Activated T-cell treated with anti-CD3 and anti-CD28 coated beads, Interleukin-2, amount 50 U/mL, for 1 hour (primary cell): ENCODE data around the gene TRIM34.
"Not testable (repeated sequence)": the region's sequence is repeated elsewhere in the genome, so short reads cannot be mapped to it uniquely, and the experiment has no call there.

Source experiments
- DNase-seq: peaks from one replicate; pipeline ENCODE4 v3.0.0-alpha.2; 2020

Gene TRIM34

GRCh38 chr11:5621580-5621979 lies 3.2 kb upstream of the TRIM34 start:
- no peak for DNase-seq

GRCh38 chr11:5622802-5623201 lies 2.0 kb upstream of the TRIM34 start:
- DNase-seq, result no peak

GRCh38 chr11:5625281-5625680 lies 480 bp downstream of the TRIM34 start:
- DNase-seq, result no peak

GRCh38 chr11:5626196-5626595 lies 1.4 kb downstream of the TRIM34 start:
- DNase-seq, result no peak

- DNase-seq, result no peak
Measured at GRCh38 chr11:5631417-5631816, 6.6 kb downstream of the TRIM34 start.

GRCh38 chr11:5631969-5632635 lies 7.3 kb downstream of the TRIM34 start:
- no peak for DNase-seq

GRCh38 chr11:5639953-5640352 lies 15.2 kb downstream of the TRIM34 start:
- no peak for DNase-seq

GRCh38 chr11:5643585-5643984 lies 18.8 kb downstream of the TRIM34 start:
- no peak for DNase-seq

GRCh38 chr11:5646139-5646538 lies 21.3 kb downstream of the TRIM34 start:
- DNase-seq, result no peak

- DNase-seq, result no peak
Measured at GRCh38 chr11:5655474-5655873, 30.7 kb downstream of the TRIM34 start.

GRCh38 chr11:5656956-5657355 lies 32.2 kb downstream of the TRIM34 start:
- DNase-seq, result not testable (repeated sequence)

GRCh38 chr11:5658318-5658717 lies 33.5 kb downstream of the TRIM34 start:
- no peak for DNase-seq

- no peak for DNase-seq
Measured at GRCh38 chr11:5663511-5663910, 38.7 kb downstream of the TRIM34 start.

GRCh38 chr11:5665051-5665570 lies 40.3 kb downstream of the TRIM34 start:
- DNase-seq, result no peak

- DNase-seq, result no peak
Measured at GRCh38 chr11:5665746-5666401, 41.1 kb downstream of the TRIM34 start.

- DNase-seq, result no peak
Measured at GRCh38 chr11:5666402-5666793, 41.6 kb downstream of the TRIM34 start.

GRCh38 chr11:5671831-5672230 lies 47.0 kb downstream of the TRIM34 start:
- no peak for DNase-seq

- no peak for DNase-seq
Measured at GRCh38 chr11:5674391-5674790, 49.6 kb downstream of the TRIM34 start.

GRCh38 chr11:5679811-5680210 lies 55.0 kb downstream of the TRIM34 start:
- no peak for DNase-seq

- DNase-seq, result not testable (repeated sequence)
Measured at GRCh38 chr11:5682890-5683441, 58.2 kb downstream of the TRIM34 start.

- DNase-seq, result peak; percentile 37
Measured at GRCh38 chr11:5683620-5684019, 58.8 kb downstream of the TRIM34 start.

GRCh38 chr11:5684036-5684645 lies 59.3 kb downstream of the TRIM34 start:
- no peak for DNase-seq

- DNase-seq, result peak; percentile 72
Measured at GRCh38 chr11:5684646-5685362, 60.0 kb downstream of the TRIM34 start, which contains the start of gene TRIM5. Gene TRIM5, minus strand, starts transcription at chr11:5685074. Its CDS starts 4,897 bp downstream, at chr11:5680177.
